ENCODE data around the gene PPDPF.

DNA sequence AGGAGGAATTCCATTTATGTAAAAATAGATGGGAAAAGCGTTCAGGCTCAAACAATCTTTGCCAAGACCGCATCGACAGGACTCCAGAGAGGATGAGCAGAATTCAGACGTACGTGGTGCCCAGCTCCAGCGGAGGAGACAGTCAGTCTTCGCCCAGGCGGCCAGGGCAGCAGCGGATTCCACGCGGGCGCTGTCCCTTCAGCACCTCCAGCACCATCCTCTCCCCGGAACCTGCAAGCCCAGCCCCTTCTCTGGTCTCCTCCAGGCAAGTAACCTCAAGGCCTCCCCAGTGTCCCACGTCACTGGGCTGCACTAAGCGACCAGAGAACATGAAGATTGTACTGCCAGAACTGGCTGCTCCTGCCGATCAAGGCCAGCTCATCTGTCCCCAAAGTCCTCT is 45.4 kb upstream of the PPDPF start:
- TF ChIP-seq, protein P1, sequence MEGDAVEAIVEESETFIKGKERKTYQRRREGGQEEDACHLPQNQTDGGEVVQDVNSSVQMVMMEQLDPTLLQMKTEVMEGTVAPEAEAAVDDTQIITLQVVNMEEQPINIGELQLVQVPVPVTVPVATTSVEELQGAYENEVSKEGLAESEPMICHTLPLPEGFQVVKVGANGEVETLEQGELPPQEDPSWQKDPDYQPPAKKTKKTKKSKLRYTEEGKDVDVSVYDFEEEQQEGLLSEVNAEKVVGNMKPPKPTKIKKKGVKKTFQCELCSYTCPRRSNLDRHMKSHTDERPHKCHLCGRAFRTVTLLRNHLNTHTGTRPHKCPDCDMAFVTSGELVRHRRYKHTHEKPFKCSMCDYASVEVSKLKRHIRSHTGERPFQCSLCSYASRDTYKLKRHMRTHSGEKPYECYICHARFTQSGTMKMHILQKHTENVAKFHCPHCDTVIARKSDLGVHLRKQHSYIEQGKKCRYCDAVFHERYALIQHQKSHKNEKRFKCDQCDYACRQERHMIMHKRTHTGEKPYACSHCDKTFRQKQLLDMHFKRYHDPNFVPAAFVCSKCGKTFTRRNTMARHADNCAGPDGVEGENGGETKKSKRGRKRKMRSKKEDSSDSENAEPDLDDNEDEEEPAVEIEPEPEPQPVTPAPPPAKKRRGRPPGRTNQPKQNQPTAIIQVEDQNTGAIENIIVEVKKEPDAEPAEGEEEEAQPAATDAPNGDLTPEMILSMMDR (IDR thresholded peaks at IDR 0.05), result no peak
- TF ChIP-seq POLR2A (IDR thresholded peaks at IDR 0.05), result no peak
